Neutrophil (primary cell): ENCODE data around the gene LOC101059915.

Source experiments
- H3K27ac ChIP-seq: fragments of 200-600 bp; sonication (generic); 2 replicates; pipeline ENCODE4 v1.5.1; 2016; ENCODE audit warnings: mild to moderate bottlenecking, moderate library complexity
- H3K27me3 ChIP-seq: fragments of 200-600 bp; sonication (generic); 2 replicates; pipeline ENCODE4 v1.6.0; 2016; ENCODE audit warnings: mild to moderate bottlenecking
- H3K36me3 ChIP-seq: fragments of 200-600 bp; sonication (generic); 2 replicates; pipeline ENCODE4 v1.5.1; 2017
- H3K4me1 ChIP-seq, 2 experiments: fragments of 200-600 bp in 1 of 2; sonication (generic) in 1 of 2; 1 replicate in 1 of 2; 2 replicates in 1 of 2; pipeline versions ENCODE4 v1.5.1 to v1.6.1; 2013 to 2016; ENCODE audit warnings: low read depth in 1 of 2, low read length in 1 of 2, mild to moderate bottlenecking in 1 of 2, moderate library complexity in 1 of 2; ENCODE audit not compliant: control insufficient read depth in 1 of 2, insufficient read depth in 1 of 2
- H3K4me3 ChIP-seq, 2 experiments: fragments of 200-600 bp in 1 of 2; sonication (generic) in 1 of 2; 1 replicate in 1 of 2; 2 replicates in 1 of 2; pipeline ENCODE4 v1.5.1; 2013 to 2016; ENCODE audit warnings: low read depth in 1 of 2, low read length in 1 of 2, mild to moderate bottlenecking in 1 of 2, moderate library complexity in 1 of 2
- H3K9me3 ChIP-seq: fragments of 200-600 bp; sonication (generic); 2 replicates; pipeline ENCODE4 v1.5.1; 2016
- TF ChIP-seq, protein P1 (sequence below): fragments of 200-600 bp; sonication (generic); IDR thresholded peaks from 2 replicates; pipeline ENCODE4 v1.5.1; 2016; ENCODE audit warnings: antibody characterized with exemption

The LOC101059915 gene

DNA sequence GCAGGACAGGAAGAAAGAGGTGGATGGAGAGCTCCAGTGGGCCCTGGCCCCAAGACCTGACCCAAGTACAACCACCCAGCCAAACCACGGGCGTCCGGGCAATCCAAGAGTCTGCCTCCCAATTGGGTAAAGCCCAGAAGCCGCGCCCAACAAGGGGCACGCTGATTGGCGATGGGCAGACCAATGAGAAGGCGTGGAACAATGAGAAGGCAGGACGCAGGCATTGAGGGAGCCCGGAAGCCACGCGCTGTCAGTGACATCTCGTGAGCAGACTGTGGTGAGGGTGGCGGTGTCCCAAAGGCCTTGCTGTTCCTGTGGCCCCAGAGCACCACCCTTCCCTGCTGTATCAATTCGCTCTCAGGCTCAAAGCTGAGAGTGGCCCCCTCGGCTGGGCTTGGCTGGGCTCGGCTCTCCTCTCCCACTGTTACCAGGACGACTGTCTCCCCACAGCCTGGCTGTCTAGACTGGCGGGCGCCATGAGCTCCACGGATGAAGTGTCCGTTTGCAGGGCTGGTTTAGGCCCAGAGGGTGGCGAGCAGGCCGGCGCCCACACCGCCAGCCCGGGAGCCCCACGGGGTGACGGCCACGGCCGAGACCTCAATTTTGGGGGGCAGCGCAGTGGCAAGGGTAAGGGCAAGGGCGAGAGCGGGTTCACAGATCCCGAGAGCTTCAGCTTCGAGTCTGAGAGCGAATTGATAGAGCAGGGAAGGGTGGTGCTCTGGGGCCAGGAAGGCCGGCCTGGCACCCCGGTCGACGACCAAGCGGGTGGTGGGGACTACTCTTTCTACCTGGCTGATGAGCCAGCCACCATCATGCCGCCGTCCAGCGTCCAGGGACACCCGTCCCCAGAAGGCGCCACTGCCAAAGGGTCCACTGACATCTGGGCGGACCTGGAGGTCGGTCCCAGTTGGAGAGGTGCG is at the start of gene LOC101059915:
Gene LOC101059915, plus strand, starts transcription at position 219 of the 920 bp plus-strand sequence.
- TF ChIP-seq, protein P1, sequence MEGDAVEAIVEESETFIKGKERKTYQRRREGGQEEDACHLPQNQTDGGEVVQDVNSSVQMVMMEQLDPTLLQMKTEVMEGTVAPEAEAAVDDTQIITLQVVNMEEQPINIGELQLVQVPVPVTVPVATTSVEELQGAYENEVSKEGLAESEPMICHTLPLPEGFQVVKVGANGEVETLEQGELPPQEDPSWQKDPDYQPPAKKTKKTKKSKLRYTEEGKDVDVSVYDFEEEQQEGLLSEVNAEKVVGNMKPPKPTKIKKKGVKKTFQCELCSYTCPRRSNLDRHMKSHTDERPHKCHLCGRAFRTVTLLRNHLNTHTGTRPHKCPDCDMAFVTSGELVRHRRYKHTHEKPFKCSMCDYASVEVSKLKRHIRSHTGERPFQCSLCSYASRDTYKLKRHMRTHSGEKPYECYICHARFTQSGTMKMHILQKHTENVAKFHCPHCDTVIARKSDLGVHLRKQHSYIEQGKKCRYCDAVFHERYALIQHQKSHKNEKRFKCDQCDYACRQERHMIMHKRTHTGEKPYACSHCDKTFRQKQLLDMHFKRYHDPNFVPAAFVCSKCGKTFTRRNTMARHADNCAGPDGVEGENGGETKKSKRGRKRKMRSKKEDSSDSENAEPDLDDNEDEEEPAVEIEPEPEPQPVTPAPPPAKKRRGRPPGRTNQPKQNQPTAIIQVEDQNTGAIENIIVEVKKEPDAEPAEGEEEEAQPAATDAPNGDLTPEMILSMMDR = no peak
- H3K9me3 ChIP-seq = no peaks in the 10 kb centered on the region

DNA sequence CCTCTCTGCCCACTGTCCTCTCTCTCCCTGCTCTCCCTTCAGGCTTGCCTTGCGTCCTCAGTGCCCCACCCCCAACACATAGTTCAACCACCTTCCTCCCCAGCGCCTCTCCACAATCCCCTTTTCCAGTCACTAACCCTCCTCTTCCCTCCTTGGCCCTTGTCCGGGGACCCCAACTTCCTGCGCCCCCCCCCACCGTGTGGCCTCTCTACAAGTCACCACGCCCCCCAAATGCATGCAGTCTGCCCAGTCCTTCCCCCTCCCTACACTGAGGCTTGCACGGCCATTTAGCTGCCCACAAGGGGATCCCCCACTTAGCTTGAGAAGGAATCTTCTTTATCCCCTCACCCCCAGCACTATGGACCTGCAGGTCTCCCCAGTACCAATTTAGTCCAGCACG is 49.6 kb upstream of the LOC101059915 start:
- Histone ChIP-seq H3K4me1 (no peaks in the 10 kb centered on the region), H3K27me3 (no peaks in the 10 kb centered on the region), H3K9me3 (no peaks in the 10 kb centered on the region), H3K4me3 (no peak overlapping the region), H3K36me3 (peaks cover 13% of the 10 kb centered on the region), H3K27ac (no peak overlapping the region)
- TF ChIP-seq, protein P1 = no peak

More for the DNA sequence above, at the start of gene LOC101059915:
- Histone ChIP-seq H3K36me3 (no peaks in the 10 kb centered on the region), H3K27ac (no peak within 1 kb of the TSS), H3K4me3 (no peak within 1 kb of the TSS), H3K27me3 (peaks cover 28% of the 10 kb centered on the region), H3K4me1 (no peaks in the 10 kb centered on the region)

DNA sequence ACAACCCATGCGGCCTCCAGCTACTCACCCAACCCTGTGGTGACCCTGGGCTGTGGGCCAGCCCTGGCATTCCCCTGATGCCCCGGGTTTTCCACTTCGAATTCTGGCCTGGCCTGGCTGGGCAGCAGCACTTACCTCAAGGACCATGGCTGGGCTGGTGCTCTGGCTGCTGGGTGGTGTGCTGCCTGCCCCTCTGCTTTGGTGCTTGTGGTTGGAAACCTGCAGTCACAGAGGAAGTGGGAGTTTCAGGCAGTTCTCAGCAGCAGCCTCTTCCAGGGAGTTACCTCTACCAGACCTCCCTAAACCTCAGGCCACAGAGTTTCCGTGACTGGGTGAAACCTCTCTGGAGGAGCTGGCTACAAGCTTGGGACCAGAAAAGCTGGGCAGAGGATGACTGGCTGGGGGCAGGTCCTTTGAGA is 49.0 kb upstream of the LOC101059915 start, which contains the start of gene CXCR3:
Gene CXCR3, minus strand, starts transcription at position 209 of the 419 bp plus-strand sequence. Its CDS starts 62 bp downstream, at position 147.
- Histone ChIP-seq H3K27ac (no peak within 1 kb of the TSS), H3K4me1 (no peaks in the 10 kb centered on the region), H3K36me3 (peaks cover 8% of the 10 kb centered on the region), H3K4me3 (no peak within 1 kb of the TSS), H3K27me3 (no peaks in the 10 kb centered on the region), H3K9me3 (no peaks in the 10 kb centered on the region)
- TF ChIP-seq, protein P1 = no peak

DNA sequence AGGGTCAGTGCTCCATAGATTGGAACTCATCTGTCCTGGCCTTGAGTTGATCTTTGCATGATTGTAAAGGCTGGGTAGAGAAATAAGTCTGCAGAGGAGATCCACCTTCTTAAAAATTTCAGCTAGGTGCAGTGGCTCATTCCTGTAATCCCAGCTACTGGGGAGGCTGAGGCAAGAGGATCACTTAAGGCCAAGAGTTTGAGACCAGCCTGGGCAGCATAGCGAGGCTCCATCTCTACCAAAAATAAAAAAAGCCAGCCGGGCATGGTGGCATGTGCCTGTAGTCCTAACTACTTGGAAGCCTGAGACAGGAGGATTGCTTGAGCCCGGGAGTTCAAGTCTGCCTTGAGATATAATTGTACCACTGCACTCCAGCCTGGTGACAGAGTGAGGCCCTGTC is 48.6 kb upstream of the LOC101059915 start:
- H3K9me3 ChIP-seq = no peaks in the 10 kb centered on the region
- TF ChIP-seq, protein P1 = no peak
- H3K27ac ChIP-seq = no peak overlapping the region
- H3K27me3 ChIP-seq = no peaks in the 10 kb centered on the region
- no peak overlapping the region for H3K4me3 ChIP-seq
- H3K4me1 ChIP-seq = no peaks in the 10 kb centered on the region
- peaks cover 4% of the 10 kb centered on the region for H3K36me3 ChIP-seq

DNA sequence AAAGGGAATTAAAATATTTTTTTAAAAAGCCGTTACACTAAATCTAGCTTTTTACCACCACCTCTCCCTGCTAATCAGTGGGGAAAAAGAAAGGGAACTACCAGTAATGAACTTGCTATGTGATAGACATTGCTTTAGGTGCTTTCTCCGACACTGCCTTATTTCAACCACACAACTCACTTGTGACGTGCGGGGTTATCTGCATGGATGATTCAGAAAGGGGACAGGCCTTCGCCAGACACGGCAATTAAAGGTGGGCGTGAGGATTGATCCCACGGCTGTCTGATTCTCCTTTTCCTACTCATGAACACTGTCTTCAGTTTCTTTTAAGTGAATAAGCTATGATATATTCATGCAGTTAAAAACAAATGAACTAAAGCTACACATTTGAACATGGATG is 48.2 kb upstream of the LOC101059915 start:
- TF ChIP-seq, protein P1 = no peak
- H3K27ac ChIP-seq = no peak overlapping the region

More for the DNA sequence above, 48.2 kb upstream of the LOC101059915 start:
- no peak overlapping the region for H3K4me3 ChIP-seq
- H3K9me3 ChIP-seq = no peaks in the 10 kb centered on the region
- H3K36me3 ChIP-seq = no peaks in the 10 kb centered on the region
- H3K4me1 ChIP-seq = no peaks in the 10 kb centered on the region
- H3K27me3 ChIP-seq = no peaks in the 10 kb centered on the region
